K562 (cell line): ENCODE measurements around the gene PTPN7. TPM values are rescaled to one million over a fixed set of nuclear protein-coding genes. Genes with fewer than 3 reads are reported as not detected.

Experiments
- CC2D1A ChIP-seq: fragments of 450-650 bp; IDR thresholded peaks from 2 replicates; pipeline ENCODE4 v1.6.1; 2017; ENCODE audit warnings: mild to moderate bottlenecking
- EHMT2 ChIP-seq: fragments of 450-650 bp; IDR thresholded peaks from 2 replicates; pipeline ENCODE4 v1.6.1; 2018; ENCODE audit warnings: antibody characterized with exemption
- GABPB2 ChIP-seq: fragments of 250-450 bp; sonication (Bioruptor Pico); conservative IDR thresholded peaks from 2 replicates; pipeline ENCODE4 v1.5.1; 2021; ENCODE audit warnings: mild to moderate bottlenecking
- KLF13 ChIP-seq: fragments of 450-650 bp; IDR thresholded peaks from 2 replicates; pipeline ENCODE4 v1.6.1; 2016; ENCODE audit warnings: missing genetic modification characterization, low read depth, mild to moderate bottlenecking, missing compliant biosample characterization, moderate library complexity, borderline replicate concordance
- SAFB ChIP-seq: fragments of 200-400 bp; formaldehyde crosslinking; IDR thresholded peaks from 2 replicates; pipeline ENCODE4 v1.6.1; 2017; ENCODE audit warnings: low read depth, low read length, borderline replicate concordance
- TCFL5 ChIP-seq: fragments of 250-450 bp; sonication (Bioruptor Pico); conservative IDR thresholded peaks from 2 replicates; pipeline ENCODE4 v1.6.1; 2021; ENCODE audit warnings: mild to moderate bottlenecking, moderate library complexity, matching md5 sums
- ZNF76 ChIP-seq: fragments of 250-450 bp; sonication (Bioruptor Pico); IDR thresholded peaks from 2 replicates; pipeline ENCODE4 v1.4.0; 2020; ENCODE audit warnings: mild to moderate bottlenecking, moderate library complexity, borderline replicate concordance
- polyA plus RNA-seq, 8 experiments: library from polyadenylated mRNA; depleted of rRNA in 4 of 8; stranded (reverse) in 5 of 8; unstranded in 3 of 8; fragments of >200 nt; fragmentation: Nextera tagmentation in 2 of 8; fragmentation: Illumina TruSeq in 1 of 8; extraction: Ambion mirVana in 2 of 8; extraction: Trizol in 1 of 8; gene quantifications; 2 replicates each; pipeline versions ENCODE4 v1.2.1 to v1.2.3, GENCODE V29; 2011 to 2014; ENCODE audit warnings: inconsistent platforms in 1 of 8, missing spikeins in 1 of 8
- total RNA-seq, 7 experiments: library from RNA; depleted of rRNA in 6 of 7; stranded (reverse); fragments of >200 nt in 6 of 7; fragmentation: Illumina TruSeq in 2 of 7; extraction: Trizol in 2 of 7; gene quantifications; 2 replicates each; pipeline versions ENCODE4 v1.2.1 to v1.2.3, GENCODE V29; 2011 to 2021; ENCODE audit warnings: low replicate concordance in 1 of 7
- TF ChIP-seq, protein P1 (sequence below), 2 experiments: fragments of 150-350 bp in 1 of 2; IDR thresholded peaks; 2 replicates each; pipeline ENCODE4 v1.6.1; 2012 to 2016; ENCODE audit warnings: low read depth in 2 of 2, low read length in 2 of 2, mild to moderate bottlenecking in 1 of 2, moderate library complexity in 1 of 2
- TF ChIP-seq, protein P2 (sequence below): fragments of 450-650 bp; formaldehyde crosslinking; IDR thresholded peaks from 2 replicates; pipeline ENCODE4 v1.4.0; 2022; ENCODE audit warnings: missing genetic modification characterization
- TF ChIP-seq, protein P3 (sequence below): fragments of 450-650 bp; IDR thresholded peaks from 2 replicates; pipeline ENCODE4 v1.6.1; 2014; ENCODE audit warnings: low read depth, mild to moderate bottlenecking, moderate library complexity, borderline replicate concordance
- TF ChIP-seq, protein P4 (sequence below), 2 experiments: fragments of 450-650 bp; formaldehyde crosslinking in 1 of 2; IDR thresholded peaks; 2 replicates each; pipeline versions ENCODE4 v1.4.0 to v1.6.1; 2014 to 2020; ENCODE audit warnings: mild to moderate bottlenecking in 2 of 2, borderline replicate concordance in 1 of 2, low read depth in 1 of 2

Gene PTPN7
- total and polyA plus RNA-seq, 9 of the 15 experiments (the other 6 are each of a cell fraction or from before 2014, with no cell fraction given), result 18.7 to 144 (median 120) TPM

DNA sequence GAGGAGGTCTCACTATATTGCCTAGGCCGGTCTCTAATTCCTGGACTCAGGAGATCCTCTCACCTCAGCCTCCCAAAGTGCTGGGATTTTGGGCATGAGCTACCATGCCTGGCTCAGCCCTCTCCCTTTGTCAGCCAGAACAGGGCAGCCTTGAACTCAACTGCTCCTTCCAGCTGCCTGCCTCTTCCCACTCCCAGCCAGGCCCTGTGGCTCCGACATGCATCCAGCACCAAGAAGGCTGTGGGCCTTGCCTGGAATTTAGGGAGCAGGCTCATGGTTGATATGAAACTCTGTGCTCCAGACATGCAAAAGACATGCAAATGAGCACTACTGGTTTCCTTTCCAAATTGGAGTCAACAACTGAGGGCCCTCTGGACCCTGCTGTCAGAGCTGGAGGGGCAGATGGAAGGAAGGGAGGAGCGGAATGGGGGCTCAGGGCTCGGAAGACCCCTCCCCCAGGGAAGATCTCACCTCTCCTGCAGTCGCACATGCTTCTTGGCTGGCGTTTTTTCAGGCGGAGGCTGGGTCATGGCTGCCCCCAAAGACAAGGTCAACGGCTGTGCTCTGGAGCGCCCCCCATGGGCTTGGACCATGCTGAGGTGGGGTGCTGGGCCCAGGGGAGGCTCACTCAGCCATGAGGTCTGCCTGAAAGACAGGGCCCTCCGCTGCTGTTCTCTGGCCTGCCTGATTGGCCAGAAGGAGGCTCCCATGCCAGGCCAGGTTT is 1.4 kb downstream of the PTPN7 start (continued):
- TF ChIP-seq, protein P1, sequence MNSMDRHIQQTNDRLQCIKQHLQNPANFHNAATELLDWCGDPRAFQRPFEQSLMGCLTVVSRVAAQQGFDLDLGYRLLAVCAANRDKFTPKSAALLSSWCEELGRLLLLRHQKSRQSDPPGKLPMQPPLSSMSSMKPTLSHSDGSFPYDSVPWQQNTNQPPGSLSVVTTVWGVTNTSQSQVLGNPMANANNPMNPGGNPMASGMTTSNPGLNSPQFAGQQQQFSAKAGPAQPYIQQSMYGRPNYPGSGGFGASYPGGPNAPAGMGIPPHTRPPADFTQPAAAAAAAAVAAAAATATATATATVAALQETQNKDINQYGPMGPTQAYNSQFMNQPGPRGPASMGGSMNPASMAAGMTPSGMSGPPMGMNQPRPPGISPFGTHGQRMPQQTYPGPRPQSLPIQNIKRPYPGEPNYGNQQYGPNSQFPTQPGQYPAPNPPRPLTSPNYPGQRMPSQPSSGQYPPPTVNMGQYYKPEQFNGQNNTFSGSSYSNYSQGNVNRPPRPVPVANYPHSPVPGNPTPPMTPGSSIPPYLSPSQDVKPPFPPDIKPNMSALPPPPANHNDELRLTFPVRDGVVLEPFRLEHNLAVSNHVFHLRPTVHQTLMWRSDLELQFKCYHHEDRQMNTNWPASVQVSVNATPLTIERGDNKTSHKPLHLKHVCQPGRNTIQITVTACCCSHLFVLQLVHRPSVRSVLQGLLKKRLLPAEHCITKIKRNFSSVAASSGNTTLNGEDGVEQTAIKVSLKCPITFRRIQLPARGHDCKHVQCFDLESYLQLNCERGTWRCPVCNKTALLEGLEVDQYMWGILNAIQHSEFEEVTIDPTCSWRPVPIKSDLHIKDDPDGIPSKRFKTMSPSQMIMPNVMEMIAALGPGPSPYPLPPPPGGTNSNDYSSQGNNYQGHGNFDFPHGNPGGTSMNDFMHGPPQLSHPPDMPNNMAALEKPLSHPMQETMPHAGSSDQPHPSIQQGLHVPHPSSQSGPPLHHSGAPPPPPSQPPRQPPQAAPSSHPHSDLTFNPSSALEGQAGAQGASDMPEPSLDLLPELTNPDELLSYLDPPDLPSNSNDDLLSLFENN (IDR thresholded peaks at IDR 0.05; ENCODE audit: low read depth in 2 of 2, low read length in 2 of 2), result 0 out of 4 replicates have a peak, but pooled peaks of 1 of the 2 experiments have one; percentile 13
- TF ChIP-seq GABPB2 (CRISPR knock-in tag) (0 out of 2 replicates have a peak, but pooled peaks have one; percentile 31), TCFL5 (CRISPR knock-in tag) (no peak), ZNF76 (CRISPR knock-in tag) (no peak), SAFB (no peak), EHMT2 (no peak), CC2D1A (no peak), KLF13 (tag) (peak; percentile 63; the same call in 1 of the 2 replicates)
- TF ChIP-seq, protein P2, sequence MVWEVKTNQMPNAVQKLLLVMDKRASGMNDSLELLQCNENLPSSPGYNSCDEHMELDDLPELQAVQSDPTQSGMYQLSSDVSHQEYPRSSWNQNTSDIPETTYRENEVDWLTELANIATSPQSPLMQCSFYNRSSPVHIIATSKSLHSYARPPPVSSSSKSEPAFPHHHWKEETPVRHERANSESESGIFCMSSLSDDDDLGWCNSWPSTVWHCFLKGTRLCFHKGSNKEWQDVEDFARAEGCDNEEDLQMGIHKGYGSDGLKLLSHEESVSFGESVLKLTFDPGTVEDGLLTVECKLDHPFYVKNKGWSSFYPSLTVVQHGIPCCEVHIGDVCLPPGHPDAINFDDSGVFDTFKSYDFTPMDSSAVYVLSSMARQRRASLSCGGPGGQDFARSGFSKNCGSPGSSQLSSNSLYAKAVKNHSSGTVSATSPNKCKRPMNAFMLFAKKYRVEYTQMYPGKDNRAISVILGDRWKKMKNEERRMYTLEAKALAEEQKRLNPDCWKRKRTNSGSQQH, result no peak
- TF ChIP-seq, protein P3, sequence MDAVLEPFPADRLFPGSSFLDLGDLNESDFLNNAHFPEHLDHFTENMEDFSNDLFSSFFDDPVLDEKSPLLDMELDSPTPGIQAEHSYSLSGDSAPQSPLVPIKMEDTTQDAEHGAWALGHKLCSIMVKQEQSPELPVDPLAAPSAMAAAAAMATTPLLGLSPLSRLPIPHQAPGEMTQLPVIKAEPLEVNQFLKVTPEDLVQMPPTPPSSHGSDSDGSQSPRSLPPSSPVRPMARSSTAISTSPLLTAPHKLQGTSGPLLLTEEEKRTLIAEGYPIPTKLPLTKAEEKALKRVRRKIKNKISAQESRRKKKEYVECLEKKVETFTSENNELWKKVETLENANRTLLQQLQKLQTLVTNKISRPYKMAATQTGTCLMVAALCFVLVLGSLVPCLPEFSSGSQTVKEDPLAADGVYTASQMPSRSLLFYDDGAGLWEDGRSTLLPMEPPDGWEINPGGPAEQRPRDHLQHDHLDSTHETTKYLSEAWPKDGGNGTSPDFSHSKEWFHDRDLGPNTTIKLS, result no peak; the same call in 1 of the 2 replicates
- TF ChIP-seq, protein P4, sequence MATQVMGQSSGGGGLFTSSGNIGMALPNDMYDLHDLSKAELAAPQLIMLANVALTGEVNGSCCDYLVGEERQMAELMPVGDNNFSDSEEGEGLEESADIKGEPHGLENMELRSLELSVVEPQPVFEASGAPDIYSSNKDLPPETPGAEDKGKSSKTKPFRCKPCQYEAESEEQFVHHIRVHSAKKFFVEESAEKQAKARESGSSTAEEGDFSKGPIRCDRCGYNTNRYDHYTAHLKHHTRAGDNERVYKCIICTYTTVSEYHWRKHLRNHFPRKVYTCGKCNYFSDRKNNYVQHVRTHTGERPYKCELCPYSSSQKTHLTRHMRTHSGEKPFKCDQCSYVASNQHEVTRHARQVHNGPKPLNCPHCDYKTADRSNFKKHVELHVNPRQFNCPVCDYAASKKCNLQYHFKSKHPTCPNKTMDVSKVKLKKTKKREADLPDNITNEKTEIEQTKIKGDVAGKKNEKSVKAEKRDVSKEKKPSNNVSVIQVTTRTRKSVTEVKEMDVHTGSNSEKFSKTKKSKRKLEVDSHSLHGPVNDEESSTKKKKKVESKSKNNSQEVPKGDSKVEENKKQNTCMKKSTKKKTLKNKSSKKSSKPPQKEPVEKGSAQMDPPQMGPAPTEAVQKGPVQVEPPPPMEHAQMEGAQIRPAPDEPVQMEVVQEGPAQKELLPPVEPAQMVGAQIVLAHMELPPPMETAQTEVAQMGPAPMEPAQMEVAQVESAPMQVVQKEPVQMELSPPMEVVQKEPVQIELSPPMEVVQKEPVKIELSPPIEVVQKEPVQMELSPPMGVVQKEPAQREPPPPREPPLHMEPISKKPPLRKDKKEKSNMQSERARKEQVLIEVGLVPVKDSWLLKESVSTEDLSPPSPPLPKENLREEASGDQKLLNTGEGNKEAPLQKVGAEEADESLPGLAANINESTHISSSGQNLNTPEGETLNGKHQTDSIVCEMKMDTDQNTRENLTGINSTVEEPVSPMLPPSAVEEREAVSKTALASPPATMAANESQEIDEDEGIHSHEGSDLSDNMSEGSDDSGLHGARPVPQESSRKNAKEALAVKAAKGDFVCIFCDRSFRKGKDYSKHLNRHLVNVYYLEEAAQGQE (IDR thresholded peaks at IDR 0.05; ENCODE audit: borderline replicate concordance), result no peak
- TF ChIP-seq, protein P4 (CRISPR knock-in tag; IDR thresholded peaks at IDR 0.05; ENCODE audit: low read depth), result no peak
